ENCODE measurements around the gene ERAP2.
"Not testable (repeated sequence)": the region's sequence is repeated elsewhere in the genome, so short reads cannot be mapped to it uniquely, and the experiment has no call there.

The ERAP2 gene

GRCh38 chr5:96876292-96876850, at the start of gene ERAP2:
Gene ERAP2 (plus strand): TSS chr5:96876500. CDS start chr5:96879686, 3,186 bp downstream.
- DNase-seq, result peak; percentile 70

- DNase-seq, result no peak
Measured at GRCh38 chr5:96829297-96829696, 47.0 kb upstream of the ERAP2 start.

- no peak for DNase-seq
Measured at GRCh38 chr5:96834016-96834415, 42.3 kb upstream of the ERAP2 start.

GRCh38 chr5:96835791-96836191, 40.5 kb upstream of the ERAP2 start:
- no peak for DNase-seq

GRCh38 chr5:96836817-96837216, 39.5 kb upstream of the ERAP2 start:
- no peak for DNase-seq

- DNase-seq, result no peak
Measured at GRCh38 chr5:96837303-96837702, 39.0 kb upstream of the ERAP2 start.

- DNase-seq, result no peak
Measured at GRCh38 chr5:96838201-96839070, 37.9 kb upstream of the ERAP2 start.

GRCh38 chr5:96839071-96839592, 37.2 kb upstream of the ERAP2 start:
- DNase-seq, result no peak

- DNase-seq, result not testable (repeated sequence)
Measured at GRCh38 chr5:96841931-96842330, 34.4 kb upstream of the ERAP2 start.

GRCh38 chr5:96843140-96843539, 33.2 kb upstream of the ERAP2 start:
- DNase-seq, result no peak

GRCh38 chr5:96844481-96844990, 31.8 kb upstream of the ERAP2 start:
- DNase-seq, result no peak

GRCh38 chr5:96851312-96852062, 24.8 kb upstream of the ERAP2 start:
- DNase-seq, result no peak

GRCh38 chr5:96852759-96853158, 23.5 kb upstream of the ERAP2 start:
- no peak for DNase-seq

GRCh38 chr5:96854067-96854466, 22.2 kb upstream of the ERAP2 start:
- no peak for DNase-seq

GRCh38 chr5:96855031-96855872, 21.0 kb upstream of the ERAP2 start:
- DNase-seq, result no peak

- no peak for DNase-seq
Measured at GRCh38 chr5:96856371-96856770, 19.9 kb upstream of the ERAP2 start.

- DNase-seq, result no peak
Measured at GRCh38 chr5:96857454-96857853, 18.8 kb upstream of the ERAP2 start.

- DNase-seq, result peak; percentile 28
Measured at GRCh38 chr5:96857924-96858323, 18.4 kb upstream of the ERAP2 start.

GRCh38 chr5:96859375-96859774, 16.9 kb upstream of the ERAP2 start:
- DNase-seq, result no peak

- DNase-seq, result no peak
Measured at GRCh38 chr5:96861076-96861475, 15.2 kb upstream of the ERAP2 start.

GRCh38 chr5:96863114-96863513, 13.2 kb upstream of the ERAP2 start:
- DNase-seq, result no peak

GRCh38 chr5:96863949-96864584, 12.2 kb upstream of the ERAP2 start:
- no peak for DNase-seq

All from DMS53 (cell line).